ENCODE data around the gene FNBP1. TPM values are rescaled to one million over a fixed set of nuclear protein-coding genes. Genes with fewer than 3 reads are reported as not detected.

Gene FNBP1
- total RNA-seq, 1 experiment from 2014 or later, result 36.5 TPM

GRCh38 chr9:130060296-130060695 is 17.3 kb upstream of the FNBP1 start:
- Histone ChIP-seq H2BK15ac (ENCODE audit: low read depth, low read length) (no peak overlapping the region), H3T11ph (ENCODE audit: low read length) (no peak overlapping the region), H2BK5ac (ENCODE audit: insufficient read length, low read length) (no peak overlapping the region), H2BK12ac (ENCODE audit: insufficient read length, low read depth, low read length) (no peak overlapping the region), H4K91ac (ENCODE audit: insufficient read length, low read depth, low read length) (no peak overlapping the region), H2AK5ac (ENCODE audit: insufficient read length, low read length) (no peak overlapping the region), H3K18ac (ENCODE audit: insufficient read length, low read depth, low read length) (no peak overlapping the region), H4K5ac (ENCODE audit: insufficient read length, low read depth, low read length) (no peak overlapping the region), H3K4ac (ENCODE audit: low read depth, low read length) (no peak overlapping the region), H2AFZ (ENCODE audit: low read length) (no peak overlapping the region), H3K9me3 (ENCODE audit: control insufficient read depth, low read depth, low read length) (no peaks in the 10 kb centered on the region), H3K27me3 (ENCODE audit: insufficient read depth, low read length) (no peaks in the 10 kb centered on the region), H3K23me2 (ENCODE audit: insufficient read length, low read depth, low read length, poor library complexity, severe bottlenecking) (no peaks in the 10 kb centered on the region), H3K79me1 (ENCODE audit: insufficient read depth, low read depth, low read length, poor library complexity, severe bottlenecking) (peaks cover 3% of the 10 kb centered on the region), H4K8ac (replicated peaks; ENCODE audit: insufficient read length, low read depth, low read length) (no peak overlapping the region), H3K14ac (ENCODE audit: insufficient read depth, low read length) (no peak overlapping the region), H3K27ac (ENCODE audit: insufficient read length, low read depth, low read length) (no peak overlapping the region), H4K20me1 (ENCODE audit: control insufficient read depth, insufficient read depth, insufficient read length) (no peaks in the 10 kb centered on the region), H3K79me2 (ENCODE audit: insufficient read depth, low read length) (peaks cover 2% of the 10 kb centered on the region; the same call in 1 of the 2 replicates), H3K4me2 (ENCODE audit: insufficient read depth, insufficient read length, low read length) (no peak overlapping the region), H3K9ac (ENCODE audit: extremely low read depth, insufficient read length, low read length) (no peak overlapping the region), H2BK120ac (ENCODE audit: low read depth, low read length, poor library complexity, severe bottlenecking) (no peak overlapping the region), H3K4me1 (ENCODE audit: insufficient read depth, low read length) (no peaks in the 10 kb centered on the region; the same call in 1 of the 2 replicates), H2BK20ac (ENCODE audit: low read depth, low read length, poor library complexity, severe bottlenecking) (no peak overlapping the region), H3K23ac (ENCODE audit: insufficient read length, low read depth, low read length) (no peak overlapping the region), H3K56ac (ENCODE audit: insufficient read length, low read depth, low read length) (no peak overlapping the region)
- Mint-ChIP-seq H3K4me1 (peaks cover 5 to 6% of the 10 kb centered on the region in 2 experiments; a peak in 3 of 4 replicates), H3K36me3 (ENCODE audit: insufficient read depth in 1 of 3, low read depth in 3 of 3) (peaks cover 2 to 10% (median 6%) of the 10 kb centered on the region in 3 experiments; a peak in 5 of 7 replicates), H3K27me3 (ENCODE audit: low read depth) (no peaks in the 10 kb centered on the region), H3K9me3 (no peaks in the 10 kb centered on the region), H3K4me3 (no peak overlapping the region), H3K27ac (no peak overlapping the region)
- no CpG with 5 or more reads among the region's 7 CpGs for WGBS (ENCODE audit: extremely low coverage, insufficient read length, low lambda C conversion rate)
- no peak for DNase-seq
- TF ChIP-seq, protein P1, sequence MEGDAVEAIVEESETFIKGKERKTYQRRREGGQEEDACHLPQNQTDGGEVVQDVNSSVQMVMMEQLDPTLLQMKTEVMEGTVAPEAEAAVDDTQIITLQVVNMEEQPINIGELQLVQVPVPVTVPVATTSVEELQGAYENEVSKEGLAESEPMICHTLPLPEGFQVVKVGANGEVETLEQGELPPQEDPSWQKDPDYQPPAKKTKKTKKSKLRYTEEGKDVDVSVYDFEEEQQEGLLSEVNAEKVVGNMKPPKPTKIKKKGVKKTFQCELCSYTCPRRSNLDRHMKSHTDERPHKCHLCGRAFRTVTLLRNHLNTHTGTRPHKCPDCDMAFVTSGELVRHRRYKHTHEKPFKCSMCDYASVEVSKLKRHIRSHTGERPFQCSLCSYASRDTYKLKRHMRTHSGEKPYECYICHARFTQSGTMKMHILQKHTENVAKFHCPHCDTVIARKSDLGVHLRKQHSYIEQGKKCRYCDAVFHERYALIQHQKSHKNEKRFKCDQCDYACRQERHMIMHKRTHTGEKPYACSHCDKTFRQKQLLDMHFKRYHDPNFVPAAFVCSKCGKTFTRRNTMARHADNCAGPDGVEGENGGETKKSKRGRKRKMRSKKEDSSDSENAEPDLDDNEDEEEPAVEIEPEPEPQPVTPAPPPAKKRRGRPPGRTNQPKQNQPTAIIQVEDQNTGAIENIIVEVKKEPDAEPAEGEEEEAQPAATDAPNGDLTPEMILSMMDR (conservative IDR thresholded peaks at IDR 0.05), result no peak
